T-helper 1 cell treated with Interleukin-12 subunit alpha and Interleukin-12 subunit beta and Interleukin-4 antibody, amounts not matched to agents 30 μg/mL and 1 μg/mL, for 36 hours (primary cell): Measurements from ENCODE around the gene FAM53B.

Source experiments
- H3K27ac Mint-ChIP-seq: one replicate; pipeline ENCODE4 v1.8.0; 2021; ENCODE audit warnings: mild to moderate bottlenecking, mixed read lengths
- H3K27me3 Mint-ChIP-seq: one replicate; pipeline ENCODE4 v1.8.0; 2021; ENCODE audit warnings: low read depth, mixed read lengths
- H3K36me3 Mint-ChIP-seq: one replicate; pipeline ENCODE4 v1.8.0; 2021; ENCODE audit warnings: low read depth, mixed read lengths
- H3K4me1 Mint-ChIP-seq: one replicate; pipeline ENCODE4 v1.8.0; 2021; ENCODE audit warnings: low read depth, mixed read lengths
- H3K4me3 Mint-ChIP-seq: one replicate; pipeline ENCODE4 v1.8.0; 2021; ENCODE audit warnings: mild to moderate bottlenecking, moderate library complexity, mixed read lengths
- H3K9me3 Mint-ChIP-seq: one replicate; pipeline ENCODE4 v1.8.0; 2021; ENCODE audit warnings: mixed read lengths

The FAM53B gene

GRCh38 chr10:124576526-124577420, 167.4 kb downstream of the FAM53B start:
- H3K36me3 Mint-ChIP-seq, result no peaks in the 10 kb centered on the region
- H3K4me1 Mint-ChIP-seq, result no peaks in the 10 kb centered on the region
- H3K27me3 Mint-ChIP-seq, result peaks cover 5% of the 10 kb centered on the region
- no peak overlapping the region for H3K4me3 Mint-ChIP-seq
- no peak overlapping the region for H3K27ac Mint-ChIP-seq
- peaks cover 4% of the 10 kb centered on the region for H3K9me3 Mint-ChIP-seq

- Mint-ChIP-seq H3K4me3 (no peak overlapping the region), H3K4me1 (no peaks in the 10 kb centered on the region), H3K27ac (no peak overlapping the region), H3K27me3 (no peaks in the 10 kb centered on the region), H3K9me3 (no peaks in the 10 kb centered on the region), H3K36me3 (no peaks in the 10 kb centered on the region)
Measured at GRCh38 chr10:124575107-124576035, 168.8 kb downstream of the FAM53B start.

DNA sequence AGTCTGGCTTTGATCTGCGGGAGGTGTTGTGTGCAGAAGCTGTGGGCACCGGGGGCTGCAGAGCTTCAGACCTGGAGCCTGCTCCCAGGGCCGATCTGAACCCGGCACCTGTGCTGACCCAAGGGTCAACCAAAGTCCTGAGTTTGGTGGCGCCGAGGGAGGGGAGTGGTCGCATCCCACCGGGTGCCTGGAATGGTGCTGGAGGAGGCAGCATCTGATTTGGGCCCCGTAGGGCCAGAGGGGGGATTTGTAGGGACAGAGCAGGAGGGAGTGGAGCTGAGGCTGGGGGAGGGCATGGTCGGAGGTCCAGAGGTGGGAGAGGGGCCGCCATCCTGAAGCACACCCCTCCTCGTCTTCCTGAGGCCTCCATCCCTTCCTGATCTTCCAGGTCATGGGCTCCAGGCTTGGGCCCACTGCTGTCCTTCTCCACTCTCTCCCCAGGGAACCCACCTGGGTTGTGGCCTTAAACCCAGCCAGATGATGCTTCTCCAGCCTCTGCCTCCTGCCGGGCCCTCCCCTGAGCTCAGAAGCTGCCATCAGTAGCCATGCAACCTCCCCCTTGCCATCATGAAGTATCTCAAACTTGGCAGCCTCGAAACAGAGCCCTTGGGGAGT, 169.6 kb downstream of the FAM53B start:
- H3K4me1 Mint-ChIP-seq, result no peaks in the 10 kb centered on the region
- no peak overlapping the region for H3K27ac Mint-ChIP-seq
- H3K9me3 Mint-ChIP-seq, result no peaks in the 10 kb centered on the region
- H3K27me3 Mint-ChIP-seq, result no peaks in the 10 kb centered on the region
- no peaks in the 10 kb centered on the region for H3K36me3 Mint-ChIP-seq
- H3K4me3 Mint-ChIP-seq, result no peak overlapping the region

DNA sequence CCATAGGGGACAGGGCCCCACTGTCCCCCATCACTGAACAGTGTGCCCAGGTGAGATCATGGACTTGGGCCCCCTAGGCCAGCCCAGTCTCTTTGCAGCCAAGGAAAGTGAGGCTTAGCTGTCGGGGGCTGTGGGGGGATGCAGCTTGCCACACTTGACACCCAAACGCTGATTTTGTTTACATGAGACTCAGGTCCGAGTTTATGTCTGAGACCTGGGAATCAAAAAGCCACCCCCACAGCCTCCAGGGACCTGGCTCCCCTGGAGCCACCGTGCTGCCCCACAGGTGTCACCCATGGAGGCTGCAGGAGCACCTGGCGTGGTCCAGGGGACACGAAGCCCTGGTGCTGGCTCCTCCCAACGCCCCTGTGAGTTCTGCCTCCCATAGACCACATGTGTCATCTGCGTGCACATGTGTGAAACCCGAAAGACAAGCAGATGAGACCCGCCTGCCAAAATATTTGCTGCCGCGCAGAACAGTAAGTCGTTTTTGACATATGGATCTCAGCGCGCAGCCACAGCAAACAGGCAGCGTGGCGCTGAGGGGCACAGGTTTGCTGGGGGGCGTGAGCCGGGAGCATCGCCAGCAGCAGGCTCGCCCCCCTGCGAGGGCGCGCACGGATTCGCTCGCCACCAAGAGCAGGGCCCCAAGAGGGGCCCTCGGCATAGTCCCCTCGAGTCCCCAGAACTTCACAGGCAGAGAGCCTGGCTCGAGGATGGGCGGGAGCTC, 170.3 kb downstream of the FAM53B start:
- H3K27ac Mint-ChIP-seq, result no peak overlapping the region
- H3K4me3 Mint-ChIP-seq, result no peak overlapping the region
- no peaks in the 10 kb centered on the region for H3K36me3 Mint-ChIP-seq
- H3K27me3 Mint-ChIP-seq, result no peaks in the 10 kb centered on the region
- H3K9me3 Mint-ChIP-seq, result no peaks in the 10 kb centered on the region
- no peaks in the 10 kb centered on the region for H3K4me1 Mint-ChIP-seq

GRCh38 chr10:124572751-124573150, 171.4 kb downstream of the FAM53B start:
- Mint-ChIP-seq H3K9me3 (no peaks in the 10 kb centered on the region), H3K27ac (no peak overlapping the region), H3K4me1 (no peaks in the 10 kb centered on the region), H3K27me3 (no peaks in the 10 kb centered on the region), H3K4me3 (no peak overlapping the region), H3K36me3 (no peaks in the 10 kb centered on the region)

- Mint-ChIP-seq H3K27ac (no peak overlapping the region), H3K4me1 (no peaks in the 10 kb centered on the region), H3K9me3 (no peaks in the 10 kb centered on the region), H3K27me3 (no peaks in the 10 kb centered on the region), H3K36me3 (no peaks in the 10 kb centered on the region), H3K4me3 (no peak overlapping the region)
Measured at GRCh38 chr10:124570646-124571045, 173.5 kb downstream of the FAM53B start.

DNA sequence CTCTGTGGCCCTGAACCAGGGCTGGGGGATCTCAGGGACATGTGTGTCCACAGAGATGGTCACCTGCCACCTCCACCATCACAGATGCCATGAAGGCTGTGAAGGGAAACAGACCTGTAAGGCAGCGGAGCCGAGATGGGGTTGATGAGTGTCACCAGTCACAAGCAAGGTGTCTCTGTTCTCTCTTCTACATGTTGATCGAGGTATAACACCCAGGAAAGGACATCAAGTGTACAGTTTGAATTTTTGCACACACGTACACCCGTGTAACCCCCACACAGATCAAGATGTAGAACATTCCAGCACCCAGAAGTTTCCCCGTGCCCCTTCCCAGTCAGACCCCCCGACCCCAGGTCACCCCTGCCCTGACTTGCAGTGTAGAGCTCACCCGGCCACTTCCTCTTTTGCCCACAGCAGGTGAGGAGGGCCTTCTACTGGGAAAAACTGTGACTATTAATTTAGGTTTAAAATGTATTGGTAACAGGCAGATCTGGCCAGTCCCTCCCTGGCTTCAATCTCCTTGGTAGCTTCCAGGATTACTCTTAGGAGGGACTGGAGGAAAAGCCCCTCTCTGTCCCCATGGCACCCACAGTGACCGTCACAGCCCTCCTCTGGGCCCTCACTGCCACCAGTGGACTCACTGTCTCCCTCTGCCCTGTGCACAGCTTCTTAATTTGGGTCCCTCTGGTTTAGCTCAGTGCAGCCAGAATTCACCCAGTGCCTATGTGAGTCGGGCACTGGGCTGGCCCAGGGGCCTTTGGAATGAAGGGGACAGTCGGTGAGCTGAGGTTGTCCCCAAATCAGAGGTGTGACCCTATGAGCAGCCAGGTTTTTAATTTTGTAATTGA, 174.3 kb downstream of the FAM53B start:
- H3K27me3 Mint-ChIP-seq, result no peaks in the 10 kb centered on the region
- no peaks in the 10 kb centered on the region for H3K36me3 Mint-ChIP-seq
- no peak overlapping the region for H3K4me3 Mint-ChIP-seq
- H3K27ac Mint-ChIP-seq, result no peak overlapping the region
- H3K9me3 Mint-ChIP-seq, result no peaks in the 10 kb centered on the region
- no peaks in the 10 kb centered on the region for H3K4me1 Mint-ChIP-seq
